HG03196 (cell line): ENCODE data around the gene RAB3C.

Experiments
- ATAC-seq: cut with Tn5 transposase; IDR thresholded peaks from one replicate; pipeline ENCODE4 v1.9.1; 2021; ENCODE audit not compliant: unreplicated experiment

The RAB3C gene

GRCh38 chr5:58765058-58765457 lies 182.2 kb downstream of the RAB3C start:
- ATAC-seq: no peak

GRCh38 chr5:58767104-58767503 lies 184.2 kb downstream of the RAB3C start:
- no peak for ATAC-seq

GRCh38 chr5:58770136-58770535 lies 187.3 kb downstream of the RAB3C start:
- ATAC-seq: no peak

- no peak for ATAC-seq
These were observed 188.9 kb downstream of the RAB3C start for GRCh38 chr5:58771796-58772195.

- no peak for ATAC-seq
These were observed 191.0 kb downstream of the RAB3C start for GRCh38 chr5:58773744-58774441.

GRCh38 chr5:58774937-58775336 lies 192.1 kb downstream of the RAB3C start:
- ATAC-seq: no peak

- peak; percentile 89 for ATAC-seq
These were observed 192.9 kb downstream of the RAB3C start for GRCh38 chr5:58775701-58776262.

GRCh38 chr5:58776559-58776958 lies 193.7 kb downstream of the RAB3C start:
- ATAC-seq: no peak

GRCh38 chr5:58778888-58779287 lies 196.0 kb downstream of the RAB3C start:
- no peak for ATAC-seq

- ATAC-seq: peak; percentile 67
These were observed 203.2 kb downstream of the RAB3C start for GRCh38 chr5:58786035-58786434.

GRCh38 chr5:58786711-58787303 lies 203.9 kb downstream of the RAB3C start:
- peak; percentile 48 for ATAC-seq

- ATAC-seq: no peak
These were observed 205.1 kb downstream of the RAB3C start for GRCh38 chr5:58787987-58788386.

- no peak for ATAC-seq
These were observed 211.2 kb downstream of the RAB3C start for GRCh38 chr5:58793888-58794657.

GRCh38 chr5:58794875-58795274 lies 212.0 kb downstream of the RAB3C start:
- peak; percentile 50 for ATAC-seq

GRCh38 chr5:58795327-58795726 lies 212.5 kb downstream of the RAB3C start:
- peak; percentile 23 for ATAC-seq

GRCh38 chr5:58797021-58797420 lies 214.1 kb downstream of the RAB3C start:
- ATAC-seq: no peak

- no peak for ATAC-seq
These were observed 217.5 kb downstream of the RAB3C start for GRCh38 chr5:58800356-58800755.

- no peak for ATAC-seq
These were observed 218.1 kb downstream of the RAB3C start for GRCh38 chr5:58800861-58801540.

- no peak for ATAC-seq
These were observed 220.2 kb downstream of the RAB3C start for GRCh38 chr5:58803056-58803455.

GRCh38 chr5:58804291-58804690 lies 221.4 kb downstream of the RAB3C start:
- no peak for ATAC-seq

GRCh38 chr5:58810086-58810485 lies 227.2 kb downstream of the RAB3C start:
- no peak for ATAC-seq
